Measurements from ENCODE around the gene PTPN13. TPM values are rescaled to one million over a fixed set of nuclear protein-coding genes. Genes with fewer than 3 reads are reported as not detected.

Gene PTPN13, protein sequence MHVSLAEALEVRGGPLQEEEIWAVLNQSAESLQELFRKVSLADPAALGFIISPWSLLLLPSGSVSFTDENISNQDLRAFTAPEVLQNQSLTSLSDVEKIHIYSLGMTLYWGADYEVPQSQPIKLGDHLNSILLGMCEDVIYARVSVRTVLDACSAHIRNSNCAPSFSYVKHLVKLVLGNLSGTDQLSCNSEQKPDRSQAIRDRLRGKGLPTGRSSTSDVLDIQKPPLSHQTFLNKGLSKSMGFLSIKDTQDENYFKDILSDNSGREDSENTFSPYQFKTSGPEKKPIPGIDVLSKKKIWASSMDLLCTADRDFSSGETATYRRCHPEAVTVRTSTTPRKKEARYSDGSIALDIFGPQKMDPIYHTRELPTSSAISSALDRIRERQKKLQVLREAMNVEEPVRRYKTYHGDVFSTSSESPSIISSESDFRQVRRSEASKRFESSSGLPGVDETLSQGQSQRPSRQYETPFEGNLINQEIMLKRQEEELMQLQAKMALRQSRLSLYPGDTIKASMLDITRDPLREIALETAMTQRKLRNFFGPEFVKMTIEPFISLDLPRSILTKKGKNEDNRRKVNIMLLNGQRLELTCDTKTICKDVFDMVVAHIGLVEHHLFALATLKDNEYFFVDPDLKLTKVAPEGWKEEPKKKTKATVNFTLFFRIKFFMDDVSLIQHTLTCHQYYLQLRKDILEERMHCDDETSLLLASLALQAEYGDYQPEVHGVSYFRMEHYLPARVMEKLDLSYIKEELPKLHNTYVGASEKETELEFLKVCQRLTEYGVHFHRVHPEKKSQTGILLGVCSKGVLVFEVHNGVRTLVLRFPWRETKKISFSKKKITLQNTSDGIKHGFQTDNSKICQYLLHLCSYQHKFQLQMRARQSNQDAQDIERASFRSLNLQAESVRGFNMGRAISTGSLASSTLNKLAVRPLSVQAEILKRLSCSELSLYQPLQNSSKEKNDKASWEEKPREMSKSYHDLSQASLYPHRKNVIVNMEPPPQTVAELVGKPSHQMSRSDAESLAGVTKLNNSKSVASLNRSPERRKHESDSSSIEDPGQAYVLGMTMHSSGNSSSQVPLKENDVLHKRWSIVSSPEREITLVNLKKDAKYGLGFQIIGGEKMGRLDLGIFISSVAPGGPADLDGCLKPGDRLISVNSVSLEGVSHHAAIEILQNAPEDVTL (N-terminal part only)
- 3.6 to 5.2 TPM (median 4.5 TPM) in 5 replicates for total RNA-seq (2022; extraction: Qiagen RNA extraction)

DNA sequence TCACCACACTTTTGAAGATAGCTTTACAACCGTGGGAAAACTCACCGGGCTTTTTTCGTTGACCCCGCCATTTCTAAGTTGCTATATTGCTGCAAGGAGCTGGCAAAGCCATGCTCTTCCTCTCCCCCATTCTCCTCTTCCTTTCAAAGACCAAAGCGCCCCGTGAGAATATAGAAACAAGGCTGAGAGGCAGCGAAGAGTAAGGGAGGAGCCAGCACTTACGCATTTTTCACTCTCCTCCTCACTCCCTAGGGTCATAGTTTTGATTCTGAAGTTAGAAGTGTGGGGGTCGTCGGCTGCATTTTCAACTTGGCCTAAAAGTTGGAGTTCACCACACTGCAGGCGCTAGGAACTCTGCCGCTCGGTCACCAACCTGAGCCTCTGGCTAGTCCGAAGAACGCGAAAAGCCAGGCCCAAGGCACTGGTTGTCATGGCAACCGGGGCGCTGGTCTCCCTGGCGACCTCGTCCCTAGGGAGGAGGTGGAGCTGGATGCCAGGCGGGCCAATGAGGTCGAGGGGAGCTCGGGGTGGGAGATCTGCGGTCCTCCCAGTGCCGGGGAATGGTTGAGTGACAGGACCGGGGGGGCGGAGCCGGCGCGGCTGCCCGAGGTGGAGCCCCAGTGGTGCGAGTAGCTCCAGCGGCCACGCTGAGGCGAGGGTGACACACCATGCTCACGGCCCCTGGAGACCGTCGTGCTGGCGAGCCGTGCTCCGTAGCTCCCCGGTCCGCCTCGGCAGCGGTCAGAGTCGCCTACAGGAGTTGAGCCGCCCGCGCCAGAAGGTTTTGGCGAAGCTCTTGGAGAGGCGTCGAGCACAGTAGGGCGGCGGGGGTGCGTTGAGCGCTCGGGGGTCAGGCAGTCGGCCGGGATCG, at the start of gene PTPN13:
Gene PTPN13, plus strand, starts transcription at position 628 of the 871 bp plus-strand sequence. CDS start 40,942 bp downstream, outside the sequence.

GRCh38 chr4:86848732-86849619, 254.9 kb downstream of the PTPN13 start, which contains the start of gene SLC10A6:
Gene SLC10A6 (minus strand): TSS chr4:86849384. CDS start chr4:86849115, 269 bp downstream.

Other genes with a start within 250 kb of the PTPN13 start
- 0.27 to 0.75 TPM (median 0.47 TPM) in 5 replicates for gene MAPK10, start 234.3 kb upstream of the PTPN13 start, total RNA-seq (2022; extraction: Qiagen RNA extraction)